Ishikawa (cell line): Measurements from ENCODE around the gene FADS2.

ENCODE experiments used
- CEBPB ChIP-seq: IDR thresholded peaks from 2 replicates; pipeline ENCODE4 v1.6.1; 2012
- CREB1 ChIP-seq: IDR thresholded peaks from 2 replicates; pipeline ENCODE4 v1.6.1; 2012; ENCODE audit warnings: low read depth
- EGR1 ChIP-seq: IDR thresholded peaks from 2 replicates; pipeline ENCODE4 v1.6.1; 2012
- EP300 ChIP-seq: IDR thresholded peaks from 2 replicates; pipeline ENCODE4 v1.6.1; 2012; ENCODE audit warnings: borderline replicate concordance
- FOXM1 ChIP-seq: IDR thresholded peaks from 2 replicates; pipeline ENCODE4 v1.6.1; 2012; ENCODE audit warnings: low read depth, borderline replicate concordance
- NFIC ChIP-seq: IDR thresholded peaks from 2 replicates; pipeline ENCODE4 v1.6.1; 2012
- RAD21 ChIP-seq: IDR thresholded peaks from 2 replicates; pipeline ENCODE4 v1.6.1; 2012; ENCODE audit warnings: low read depth
- REST ChIP-seq: IDR thresholded peaks from 2 replicates; pipeline ENCODE4 v1.6.1; 2012; ENCODE audit warnings: low read depth, mild to moderate bottlenecking
- TAF1 ChIP-seq: IDR thresholded peaks from 2 replicates; pipeline ENCODE4 v1.6.1; 2012; ENCODE audit warnings: low read depth, mild to moderate bottlenecking
- TCF12 ChIP-seq: IDR thresholded peaks from 2 replicates; pipeline ENCODE4 v1.6.1; 2012; ENCODE audit warnings: low read depth
- TEAD4 ChIP-seq: IDR thresholded peaks from 2 replicates; pipeline ENCODE4 v1.6.1; 2012
- YY1 ChIP-seq: IDR thresholded peaks from 2 replicates; pipeline ENCODE4 v1.6.1; 2012; ENCODE audit warnings: low read depth
- ZBTB7A ChIP-seq: IDR thresholded peaks from 2 replicates; pipeline ENCODE4 v1.6.1; 2012; ENCODE audit warnings: low read depth
- TF ChIP-seq, protein P1 (sequence below): IDR thresholded peaks from 2 replicates; pipeline ENCODE4 v1.6.1; 2012
- TF ChIP-seq, protein P2 (sequence below): IDR thresholded peaks from 2 replicates; pipeline ENCODE4 v1.6.1; 2012

The FADS2 gene

DNA sequence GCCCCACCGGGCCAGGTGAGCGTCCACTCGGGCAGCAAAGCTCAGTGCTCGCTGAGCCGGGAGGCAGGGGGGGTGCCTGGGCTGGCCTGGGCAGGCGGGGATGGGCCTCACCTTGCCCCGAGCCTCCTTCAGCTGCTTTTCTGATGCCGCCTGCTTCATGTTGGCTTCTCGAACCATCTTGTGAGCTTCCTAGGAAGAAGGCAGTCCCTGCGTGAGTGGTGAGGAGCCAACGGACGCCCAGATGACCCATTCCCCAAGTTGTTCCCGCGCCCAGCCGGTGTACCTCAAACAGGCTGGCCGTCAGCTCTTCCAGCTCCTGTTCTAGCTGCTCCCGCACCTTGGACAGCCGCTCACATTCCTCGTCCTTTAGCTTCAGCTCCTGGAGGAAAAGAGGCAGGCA is 79.2 kb downstream of the FADS2 start:
- TF ChIP-seq, protein P1, sequence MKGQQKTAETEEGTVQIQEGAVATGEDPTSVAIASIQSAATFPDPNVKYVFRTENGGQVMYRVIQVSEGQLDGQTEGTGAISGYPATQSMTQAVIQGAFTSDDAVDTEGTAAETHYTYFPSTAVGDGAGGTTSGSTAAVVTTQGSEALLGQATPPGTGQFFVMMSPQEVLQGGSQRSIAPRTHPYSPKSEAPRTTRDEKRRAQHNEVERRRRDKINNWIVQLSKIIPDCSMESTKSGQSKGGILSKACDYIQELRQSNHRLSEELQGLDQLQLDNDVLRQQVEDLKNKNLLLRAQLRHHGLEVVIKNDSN: no peak
- no peak for TF ChIP-seq TEAD4
- no peak for TF ChIP-seq YY1
- TF ChIP-seq FOXM1: no peak
- TF ChIP-seq RAD21: no peak
- TF ChIP-seq REST: no peak
- no peak for TF ChIP-seq CEBPB
- no peak for TF ChIP-seq CREB1
- no peak for TF ChIP-seq NFIC
- no peak for TF ChIP-seq EP300
- no peak for TF ChIP-seq ZBTB7A
- no peak for TF ChIP-seq TAF1
- no peak for TF ChIP-seq EGR1
- TF ChIP-seq, protein P2, sequence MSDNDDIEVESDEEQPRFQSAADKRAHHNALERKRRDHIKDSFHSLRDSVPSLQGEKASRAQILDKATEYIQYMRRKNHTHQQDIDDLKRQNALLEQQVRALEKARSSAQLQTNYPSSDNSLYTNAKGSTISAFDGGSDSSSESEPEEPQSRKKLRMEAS: no peak
- TF ChIP-seq TCF12: no peak

GRCh38 chr11:61907871-61908729 is 80.0 kb downstream of the FADS2 start:
- TF ChIP-seq CEBPB (no peak), TAF1 (no peak), TCF12 (no peak), YY1 (no peak), CREB1 (no peak), REST (no peak), ZBTB7A (no peak), RAD21 (no peak), EP300 (no peak), EGR1 (no peak), NFIC (no peak), FOXM1 (no peak), TEAD4 (no peak)
- TF ChIP-seq, protein P2: no peak
- TF ChIP-seq, protein P1: no peak

GRCh38 chr11:61908730-61909316 is 80.7 kb downstream of the FADS2 start:
- TF ChIP-seq FOXM1: no peak
- TF ChIP-seq REST: no peak
- TF ChIP-seq ZBTB7A: no peak
- no peak for TF ChIP-seq TCF12
- no peak for TF ChIP-seq RAD21

DNA sequence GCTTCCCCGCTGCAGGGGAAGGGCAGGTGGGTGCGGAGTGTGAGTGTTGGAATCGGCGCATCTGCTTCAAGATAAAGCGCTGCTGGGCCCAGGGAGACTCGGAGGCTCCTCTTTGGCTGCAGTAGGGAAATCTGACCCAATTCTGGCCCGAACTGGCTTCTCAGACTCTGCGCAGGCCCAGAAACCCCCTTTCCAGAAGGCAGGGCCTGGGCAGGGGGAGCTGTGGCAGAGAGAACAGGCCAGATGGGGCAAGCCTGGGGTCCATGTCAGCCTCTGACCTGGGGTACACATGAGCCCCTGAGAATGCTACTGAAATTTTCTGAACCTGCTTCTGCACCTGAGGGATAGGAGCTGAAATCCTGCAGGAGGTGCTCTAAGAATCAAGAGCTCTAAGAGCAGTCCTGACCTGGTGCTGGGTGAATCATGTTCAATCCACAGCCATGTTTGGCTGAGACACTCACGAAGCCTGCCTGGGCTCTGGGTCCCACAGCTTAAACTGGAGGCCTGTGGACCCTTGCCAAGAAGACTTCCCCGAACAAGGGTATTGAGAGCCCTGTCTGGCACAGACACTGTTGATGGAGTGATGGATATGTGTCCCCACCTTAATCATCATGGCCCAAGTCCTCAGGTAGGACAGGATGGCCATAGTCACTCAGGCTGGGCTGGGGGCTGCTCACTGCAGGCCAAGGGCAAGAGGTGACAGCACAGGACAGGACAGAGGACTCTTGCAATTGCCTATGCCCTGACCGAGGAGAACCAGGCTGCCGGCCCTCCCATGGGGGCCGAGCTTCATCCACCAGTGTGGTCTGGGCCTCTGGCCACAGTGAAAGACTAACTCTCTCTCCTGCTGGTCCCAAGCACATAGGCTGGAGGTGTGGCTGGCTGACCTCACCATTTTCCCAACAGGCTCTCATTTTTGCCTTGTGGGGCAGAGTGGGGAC is 82.4 kb downstream of the FADS2 start:
- TF ChIP-seq CREB1 (no peak), TEAD4 (no peak), EP300 (no peak), NFIC (no peak), RAD21 (no peak), TAF1 (no peak), ZBTB7A (no peak), REST (no peak), YY1 (no peak), TCF12 (no peak), FOXM1 (no peak), CEBPB (no peak)
- TF ChIP-seq, protein P2: no peak
- TF ChIP-seq, protein P1: no peak
